Skeletal muscle satellite cell (primary cell): Measurements from ENCODE around the gene RP9. TPM values are rescaled to one million over a fixed set of nuclear protein-coding genes. Genes with fewer than 3 reads are reported as not detected.

Experiments
- H3K27me3 ChIP-seq: 2 replicates; pipeline ENCODE4 v1.7.0; 2013; ENCODE audit warnings: low read length; ENCODE audit not compliant: control insufficient read depth, insufficient read depth
- H3K36me3 ChIP-seq: 2 replicates; pipeline ENCODE4 v1.7.0; 2013; ENCODE audit warnings: mild to moderate bottlenecking, control low read depth, low read length; ENCODE audit not compliant: insufficient read depth
- H3K4me1 ChIP-seq: 2 replicates; pipeline ENCODE4 v1.7.0; 2013; ENCODE audit warnings: low read length; ENCODE audit not compliant: control insufficient read depth, insufficient read depth
- H3K4me2 ChIP-seq: 2 replicates; pipeline ENCODE4 v1.7.0; 2013; ENCODE audit warnings: mild to moderate bottlenecking, low read length
- H3K4me3 ChIP-seq: 2 replicates; pipeline ENCODE4 v1.7.0; 2013; ENCODE audit warnings: low read length
- H3K9ac ChIP-seq: 2 replicates; pipeline ENCODE4 v1.7.0; 2013; ENCODE audit warnings: mild to moderate bottlenecking, low read depth, low read length, moderate library complexity
- H3K9me3 ChIP-seq: replicated peaks from 2 replicates; pipeline ENCODE4 v1.7.0; 2013; ENCODE audit warnings: mild to moderate bottlenecking, control low read depth, low read length
- total RNA-seq: library from RNA; depleted of rRNA; stranded (reverse); fragments of >200 nt; gene quantifications from 2 replicates; pipeline ENCODE4 v1.2.3, GENCODE V29; 2012; rRNA removed

RP9 gene, protein sequence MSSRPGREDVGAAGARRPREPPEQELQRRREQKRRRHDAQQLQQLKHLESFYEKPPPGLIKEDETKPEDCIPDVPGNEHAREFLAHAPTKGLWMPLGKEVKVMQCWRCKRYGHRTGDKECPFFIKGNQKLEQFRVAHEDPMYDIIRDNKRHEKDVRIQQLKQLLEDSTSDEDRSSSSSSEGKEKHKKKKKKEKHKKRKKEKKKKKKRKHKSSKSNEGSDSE
- 5.1 and 6.1 TPM in 2 replicates for total RNA-seq

DNA sequence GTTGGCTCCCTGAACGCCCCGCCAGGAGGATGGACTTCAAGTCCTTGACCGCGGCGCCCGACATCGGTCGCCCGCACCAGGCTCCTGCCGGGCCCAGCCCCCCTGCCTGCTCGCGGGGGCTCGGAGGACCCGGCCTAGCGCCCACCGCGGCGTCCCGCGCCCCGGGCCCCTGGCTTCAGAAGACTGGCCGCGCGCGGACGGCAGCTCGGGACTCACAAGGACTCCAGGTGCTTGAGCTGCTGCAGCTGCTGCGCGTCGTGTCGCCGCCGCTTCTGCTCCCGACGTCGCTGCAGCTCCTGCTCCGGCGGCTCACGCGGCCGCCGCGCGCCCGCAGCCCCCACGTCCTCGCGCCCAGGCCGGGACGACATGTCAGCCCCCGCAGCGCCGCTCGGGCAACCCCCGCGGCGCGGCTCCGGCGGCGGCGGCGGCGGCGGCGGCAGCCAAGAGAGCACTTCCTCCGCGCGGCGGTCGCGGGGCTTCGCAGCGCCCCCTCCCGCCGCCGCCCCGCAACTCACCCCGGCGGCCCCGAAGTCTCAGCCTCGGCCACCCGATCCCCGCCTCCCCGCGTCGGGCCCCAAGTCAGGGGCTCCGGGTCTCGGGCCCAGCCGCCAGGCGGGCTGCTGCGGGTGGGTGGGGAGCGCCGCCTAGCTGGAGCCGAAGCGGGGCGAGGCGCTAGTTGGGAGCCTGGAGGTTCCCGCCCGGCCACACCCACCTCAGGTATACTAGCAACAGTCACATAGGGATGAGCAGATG lies at the start of gene RP9:
Gene RP9 (minus strand): TSS at position 400 of the 753 bp plus-strand sequence. CDS start 32 bp downstream, at position 368.
- peaks cover 14% of the 10 kb centered on the region for H3K4me1 ChIP-seq
- peak within 1 kb of the TSS; percentile 92 for H3K4me3 ChIP-seq
- H3K36me3 ChIP-seq = no peaks in the 10 kb centered on the region
- H3K9ac ChIP-seq = peak within 1 kb of the TSS; percentile 86
- H3K4me2 ChIP-seq = peak within 1 kb of the TSS; percentile 94
- H3K27me3 ChIP-seq = peaks cover 6% of the 10 kb centered on the region
- no peaks in the 10 kb centered on the region for H3K9me3 ChIP-seq

DNA sequence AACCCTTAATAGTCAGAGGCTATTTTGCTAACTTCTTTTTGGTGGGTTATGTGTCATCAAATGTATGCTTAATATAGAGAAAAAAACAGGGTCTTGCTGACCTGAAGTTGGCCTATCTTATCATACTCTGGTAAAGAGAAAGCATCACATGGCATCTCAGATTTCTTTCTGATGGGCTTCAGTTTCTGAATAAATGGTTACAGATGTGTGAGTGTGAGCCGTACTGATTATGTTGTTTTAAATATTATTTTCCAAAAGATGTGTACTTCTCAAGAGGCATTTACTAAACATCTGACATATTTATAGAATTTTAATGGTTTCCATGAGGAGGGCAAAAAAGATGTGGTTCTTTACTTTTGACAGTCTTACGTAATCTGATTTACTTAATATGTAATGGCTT lies 48.6 kb upstream of the RP9 start:
- Histone ChIP-seq H3K36me3 (no peaks in the 10 kb centered on the region), H3K4me1 (peaks cover 22% of the 10 kb centered on the region), H3K9ac (no peak overlapping the region), H3K27me3 (no peaks in the 10 kb centered on the region), H3K4me3 (no peak overlapping the region), H3K9me3 (no peaks in the 10 kb centered on the region), H3K4me2 (no peak overlapping the region)

DNA sequence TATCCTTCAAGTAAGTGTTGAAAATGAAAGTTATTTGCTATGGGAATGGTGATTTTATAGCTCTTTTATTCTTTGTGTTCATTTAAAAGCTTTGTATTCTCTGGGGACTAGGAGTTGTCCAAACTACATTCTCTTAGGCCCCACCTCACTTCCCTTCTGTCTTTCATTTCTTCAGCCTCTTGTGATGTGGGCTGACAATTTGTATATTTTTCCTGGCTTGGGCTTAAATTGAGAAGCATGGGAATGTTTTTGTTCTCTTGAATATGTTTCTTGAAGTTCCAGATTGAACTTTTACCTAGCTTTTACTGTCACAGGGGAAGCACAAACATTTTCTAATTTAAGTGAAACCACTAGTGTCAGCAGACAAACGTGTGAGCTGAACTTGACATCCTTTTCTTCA lies 48.1 kb upstream of the RP9 start:
- H3K36me3 ChIP-seq = no peaks in the 10 kb centered on the region
- peak overlapping the region; percentile 27 for H3K4me2 ChIP-seq
- H3K4me3 ChIP-seq = no peak overlapping the region
- H3K27me3 ChIP-seq = no peaks in the 10 kb centered on the region
- H3K9me3 ChIP-seq = no peaks in the 10 kb centered on the region
- peaks cover 22% of the 10 kb centered on the region for H3K4me1 ChIP-seq
- H3K9ac ChIP-seq = no peak overlapping the region

DNA sequence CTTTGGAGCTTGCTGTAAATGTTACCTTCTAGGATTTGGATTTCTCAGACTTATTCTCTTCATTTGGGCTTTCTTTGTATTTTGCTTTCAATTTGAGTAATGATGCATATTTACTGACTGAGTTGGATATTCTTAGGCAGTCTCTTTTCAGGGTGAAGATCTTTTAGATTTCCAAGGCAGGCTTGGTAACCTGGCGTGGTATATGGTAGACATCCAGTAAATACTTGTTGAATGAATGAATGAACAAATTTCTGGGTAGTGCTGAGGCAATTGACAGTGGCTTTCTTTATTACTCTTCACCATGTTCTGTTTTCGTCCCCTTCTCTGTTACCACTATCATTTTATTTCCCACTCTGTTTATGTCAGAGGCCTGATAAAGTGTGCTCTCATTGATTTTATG lies 47.2 kb upstream of the RP9 start:
- Histone ChIP-seq H3K36me3 (no peaks in the 10 kb centered on the region), H3K4me2 (peak overlapping the region; percentile 27), H3K9me3 (no peaks in the 10 kb centered on the region), H3K4me3 (no peak overlapping the region), H3K9ac (no peak overlapping the region), H3K27me3 (no peaks in the 10 kb centered on the region), H3K4me1 (peaks cover 22% of the 10 kb centered on the region)

DNA sequence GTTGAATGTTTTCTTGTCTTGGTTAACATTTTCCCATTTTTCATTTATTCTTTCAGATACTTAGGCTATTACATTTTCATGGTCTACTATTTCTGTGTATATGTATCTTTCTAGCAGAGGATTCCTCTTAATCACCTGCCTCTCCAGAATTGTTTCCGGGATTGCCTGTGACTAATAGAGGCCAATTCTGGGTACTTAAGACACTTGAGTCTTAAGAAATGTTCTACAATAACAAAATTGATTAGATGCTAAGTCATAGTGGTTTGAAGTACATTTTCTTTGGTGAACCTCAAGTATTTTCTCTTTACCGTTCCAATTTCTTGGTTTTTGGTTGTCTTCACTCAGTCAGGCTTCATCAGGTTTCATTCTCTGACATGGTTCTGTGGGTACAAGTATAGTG lies 46.6 kb upstream of the RP9 start:
- no peak overlapping the region for H3K4me3 ChIP-seq
- no peaks in the 10 kb centered on the region for H3K27me3 ChIP-seq
- H3K9me3 ChIP-seq = no peaks in the 10 kb centered on the region
- no peaks in the 10 kb centered on the region for H3K36me3 ChIP-seq
- H3K4me1 ChIP-seq = peaks cover 22% of the 10 kb centered on the region
- no peak overlapping the region for H3K4me2 ChIP-seq
- H3K9ac ChIP-seq = no peak overlapping the region

DNA sequence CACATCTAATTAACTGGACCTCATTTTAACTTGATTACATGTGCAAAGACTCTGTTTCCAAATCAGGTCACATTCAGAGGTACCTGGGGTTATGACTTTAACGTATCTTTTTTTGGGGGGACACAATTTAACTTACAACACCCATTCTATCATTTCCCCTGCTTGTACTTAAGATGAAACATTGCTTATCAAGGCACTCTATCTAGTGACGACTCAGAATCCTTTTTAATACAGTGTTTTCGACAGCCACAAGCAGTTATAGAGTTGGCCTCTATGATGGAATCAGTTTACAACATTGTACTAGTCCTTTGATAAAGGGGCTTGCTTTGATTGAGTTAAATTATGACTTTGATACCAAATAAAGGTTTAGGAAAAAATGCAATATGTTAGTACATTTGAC lies 42.9 kb upstream of the RP9 start:
- H3K27me3 ChIP-seq = no peaks in the 10 kb centered on the region
- H3K9me3 ChIP-seq = no peaks in the 10 kb centered on the region
- H3K36me3 ChIP-seq = no peaks in the 10 kb centered on the region
- H3K4me3 ChIP-seq = no peak overlapping the region
- no peak overlapping the region for H3K4me2 ChIP-seq
- no peak overlapping the region for H3K9ac ChIP-seq
- peaks cover 14% of the 10 kb centered on the region for H3K4me1 ChIP-seq

DNA sequence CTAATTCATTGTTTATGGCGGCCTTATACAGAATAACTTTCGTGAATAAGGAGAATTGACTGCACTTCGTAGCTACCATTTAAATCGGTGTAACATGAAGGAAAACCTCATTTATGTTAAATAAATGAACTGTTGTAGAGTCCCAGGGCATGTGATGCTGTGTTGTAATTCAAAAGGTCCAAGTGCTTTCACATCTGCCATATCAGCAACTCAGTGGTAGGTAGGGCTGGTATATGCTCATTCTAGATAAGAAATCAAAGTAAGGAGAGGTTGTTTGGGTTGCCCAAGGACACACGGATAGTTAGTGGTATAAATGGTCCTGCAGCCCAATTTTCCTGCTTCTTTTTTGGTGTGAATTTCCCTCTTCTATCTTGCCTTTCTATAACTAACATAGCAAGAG lies 36.0 kb upstream of the RP9 start:
- H3K4me3 ChIP-seq = no peak overlapping the region
- H3K4me1 ChIP-seq = no peaks in the 10 kb centered on the region
- no peaks in the 10 kb centered on the region for H3K9me3 ChIP-seq
- H3K9ac ChIP-seq = no peak overlapping the region
- H3K36me3 ChIP-seq = no peaks in the 10 kb centered on the region
- H3K27me3 ChIP-seq = no peaks in the 10 kb centered on the region
- H3K4me2 ChIP-seq = no peak overlapping the region

DNA sequence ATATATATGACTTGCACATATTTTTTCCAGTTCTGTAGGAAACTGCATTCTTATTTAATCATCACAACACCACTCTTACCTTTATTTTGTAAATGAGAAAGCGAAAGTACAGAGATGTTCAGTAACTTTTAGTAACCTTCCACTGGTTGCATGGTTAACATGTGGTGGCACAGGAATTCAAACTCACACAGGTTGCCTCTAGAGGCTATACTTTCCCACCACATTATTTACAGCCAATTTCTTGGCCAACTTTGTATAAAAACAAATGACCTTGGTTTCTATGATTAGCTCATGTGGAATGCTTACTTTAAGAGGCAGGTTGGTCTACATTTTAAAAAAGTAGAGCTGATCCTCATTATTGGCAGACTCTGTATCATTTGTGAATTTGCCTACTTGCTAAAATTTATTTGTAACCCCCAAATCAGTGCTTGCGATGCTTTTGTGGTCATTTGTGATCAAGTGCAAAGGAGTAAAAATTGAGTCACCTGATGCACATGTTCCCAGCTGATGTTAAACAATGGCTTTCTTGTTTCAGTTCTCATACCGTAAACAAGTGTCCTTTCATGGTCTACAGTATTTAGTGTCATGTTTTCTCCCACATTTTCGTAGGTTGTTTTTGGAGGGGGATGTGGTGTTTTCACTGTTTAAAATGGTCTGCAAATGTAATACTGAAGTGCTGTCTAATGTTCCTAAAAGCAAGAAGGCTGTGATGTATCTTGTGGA lies 35.0 kb upstream of the RP9 start:
- H3K9me3 ChIP-seq = no peaks in the 10 kb centered on the region
- H3K4me2 ChIP-seq = no peak overlapping the region
- no peaks in the 10 kb centered on the region for H3K36me3 ChIP-seq
- no peak overlapping the region for H3K4me3 ChIP-seq
- H3K4me1 ChIP-seq = no peaks in the 10 kb centered on the region
- no peaks in the 10 kb centered on the region for H3K27me3 ChIP-seq
- no peak overlapping the region for H3K9ac ChIP-seq

DNA sequence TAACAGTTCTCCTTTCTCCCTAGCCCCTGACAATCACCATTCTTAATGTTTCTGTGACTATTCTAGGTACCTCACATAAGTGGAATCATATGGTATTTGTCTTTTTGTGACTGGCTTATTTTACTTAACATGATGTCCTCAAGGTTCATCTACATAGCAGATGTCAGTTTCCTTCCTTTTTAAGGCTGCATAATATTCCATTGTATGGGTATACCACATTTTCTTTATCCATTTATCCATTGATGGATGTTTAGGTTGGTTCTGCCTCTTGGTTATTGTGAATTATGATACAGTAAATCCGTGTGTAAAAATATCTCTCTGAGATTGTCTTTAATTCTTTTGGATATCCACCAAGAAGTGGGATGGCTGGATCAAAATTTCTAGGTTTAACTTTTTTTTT lies 33.4 kb upstream of the RP9 start:
- no peaks in the 10 kb centered on the region for H3K36me3 ChIP-seq
- no peaks in the 10 kb centered on the region for H3K27me3 ChIP-seq

DNA sequence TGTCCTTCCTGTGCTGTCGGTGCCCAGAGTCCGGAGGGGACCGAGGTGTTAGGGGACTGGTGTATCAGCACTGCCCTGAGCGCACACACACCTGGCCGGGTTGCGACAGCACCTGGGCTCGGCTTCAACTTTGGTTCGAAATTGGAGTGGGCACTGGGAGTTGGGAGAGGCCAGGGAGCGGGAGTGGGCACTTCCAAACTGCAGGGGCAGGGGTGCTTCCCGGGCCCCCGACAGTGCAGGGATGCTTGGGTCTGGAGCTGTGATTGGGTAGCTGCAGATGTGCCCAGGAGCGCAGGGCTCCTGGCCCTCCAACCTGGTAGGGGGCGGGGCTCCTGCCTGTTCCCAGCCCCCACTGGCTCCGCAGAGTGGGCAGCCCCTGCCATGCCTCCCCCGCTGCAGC lies 27.9 kb upstream of the RP9 start:
- Histone ChIP-seq H3K9me3 (peaks cover 4% of the 10 kb centered on the region), H3K4me2 (no peak overlapping the region), H3K36me3 (no peaks in the 10 kb centered on the region), H3K27me3 (no peaks in the 10 kb centered on the region), H3K9ac (no peak overlapping the region), H3K4me1 (no peaks in the 10 kb centered on the region), H3K4me3 (no peak overlapping the region)

More for the DNA sequence above, 33.4 kb upstream of the RP9 start:
- Histone ChIP-seq H3K4me3 (no peak overlapping the region), H3K4me2 (no peak overlapping the region), H3K9ac (no peak overlapping the region), H3K4me1 (no peaks in the 10 kb centered on the region), H3K9me3 (no peaks in the 10 kb centered on the region)

DNA sequence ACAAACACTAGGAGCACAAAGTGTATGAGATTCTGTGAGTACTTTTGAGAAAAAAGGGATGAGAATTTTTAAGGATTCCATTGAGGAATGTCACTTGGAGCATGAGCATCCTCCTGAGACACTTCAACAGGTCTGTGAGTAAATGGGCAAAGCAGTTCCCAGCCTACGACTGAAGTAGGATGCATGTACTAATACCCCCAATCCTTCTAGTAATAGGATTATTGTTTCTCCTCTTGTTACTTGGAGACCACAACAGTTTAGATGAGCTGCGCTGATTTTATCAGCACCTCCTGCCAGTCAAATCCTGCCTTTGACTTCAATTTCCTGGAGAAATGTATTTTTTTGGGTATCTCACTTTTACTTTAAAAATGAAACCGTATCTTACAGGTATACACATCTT lies 21.0 kb upstream of the RP9 start:
- no peaks in the 10 kb centered on the region for H3K27me3 ChIP-seq
- H3K9me3 ChIP-seq = no peaks in the 10 kb centered on the region
- peak overlapping the region; percentile 90 for H3K4me2 ChIP-seq
- peaks cover 10% of the 10 kb centered on the region for H3K4me1 ChIP-seq
- no peaks in the 10 kb centered on the region for H3K36me3 ChIP-seq
- peak overlapping the region; percentile 80 for H3K4me3 ChIP-seq
- peak overlapping the region; percentile 86 for H3K9ac ChIP-seq
